ENCODE results near the gene DLGAP1. TPM values are rescaled to one million over a fixed set of nuclear protein-coding genes. Genes with fewer than 3 reads are reported as not detected.

The DLGAP1 gene
- total RNA-seq, 1 donor from 2014 or later, result 3.2 TPM

DNA sequence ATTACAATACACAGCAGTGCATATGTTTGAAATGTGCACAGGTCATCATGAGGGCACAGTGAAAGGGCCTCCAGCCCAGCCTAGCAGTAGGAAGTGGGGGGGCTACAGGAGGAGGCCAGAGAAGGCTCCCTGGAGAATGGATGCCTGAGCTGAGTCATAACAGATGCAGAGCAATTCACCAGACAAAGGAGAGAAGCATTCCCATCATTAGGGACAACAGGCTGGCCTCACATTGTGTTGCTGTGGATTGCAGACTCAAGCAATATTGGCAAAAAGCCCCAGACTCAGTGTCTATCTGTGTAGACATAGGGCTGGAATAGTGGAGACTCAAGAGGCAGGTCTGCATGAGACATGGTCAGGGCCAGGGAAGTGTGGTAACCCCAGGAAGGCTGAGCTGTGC lies 329.9 kb downstream of the DLGAP1 start:
- no peak overlapping the region for H3K4me3 ChIP-seq
- no peaks in the 10 kb centered on the region for H3K36me3 ChIP-seq
- intact Hi-C loops (cut with DNase I), result no loop called here
- H3K27ac ChIP-seq, result no peak overlapping the region
- H3K27me3 ChIP-seq, result no peaks in the 10 kb centered on the region
- no peaks in the 10 kb centered on the region for H3K4me1 ChIP-seq
- no peaks in the 10 kb centered on the region for H3K9me3 ChIP-seq
- TF ChIP-seq, protein P1, sequence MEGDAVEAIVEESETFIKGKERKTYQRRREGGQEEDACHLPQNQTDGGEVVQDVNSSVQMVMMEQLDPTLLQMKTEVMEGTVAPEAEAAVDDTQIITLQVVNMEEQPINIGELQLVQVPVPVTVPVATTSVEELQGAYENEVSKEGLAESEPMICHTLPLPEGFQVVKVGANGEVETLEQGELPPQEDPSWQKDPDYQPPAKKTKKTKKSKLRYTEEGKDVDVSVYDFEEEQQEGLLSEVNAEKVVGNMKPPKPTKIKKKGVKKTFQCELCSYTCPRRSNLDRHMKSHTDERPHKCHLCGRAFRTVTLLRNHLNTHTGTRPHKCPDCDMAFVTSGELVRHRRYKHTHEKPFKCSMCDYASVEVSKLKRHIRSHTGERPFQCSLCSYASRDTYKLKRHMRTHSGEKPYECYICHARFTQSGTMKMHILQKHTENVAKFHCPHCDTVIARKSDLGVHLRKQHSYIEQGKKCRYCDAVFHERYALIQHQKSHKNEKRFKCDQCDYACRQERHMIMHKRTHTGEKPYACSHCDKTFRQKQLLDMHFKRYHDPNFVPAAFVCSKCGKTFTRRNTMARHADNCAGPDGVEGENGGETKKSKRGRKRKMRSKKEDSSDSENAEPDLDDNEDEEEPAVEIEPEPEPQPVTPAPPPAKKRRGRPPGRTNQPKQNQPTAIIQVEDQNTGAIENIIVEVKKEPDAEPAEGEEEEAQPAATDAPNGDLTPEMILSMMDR (IDR thresholded peaks at IDR 0.05), result no peak
- TF ChIP-seq POLR2A (IDR thresholded peaks at IDR 0.05), result no peak
- no peak for TF ChIP-seq POLR2AphosphoS5 (IDR thresholded peaks at IDR 0.05; ENCODE audit: insufficient read depth in 1 of 2, low read depth in 1 of 2)
- DNase-seq (ENCODE audit: extremely low spot score in 2 of 2), result no peak

- Histone ChIP-seq H3K27ac (no peak overlapping the region), H3K27me3 (no peaks in the 10 kb centered on the region), H3K36me3 (no peaks in the 10 kb centered on the region), H3K4me3 (no peak overlapping the region), H3K4me1 (no peaks in the 10 kb centered on the region), H3K9me3 (no peaks in the 10 kb centered on the region)
- TF ChIP-seq, protein P1 (IDR thresholded peaks at IDR 0.05), result no peak
- no peak for DNase-seq (ENCODE audit: extremely low spot score in 2 of 2)
- intact Hi-C loops (cut with DNase I), result no loop called here
These were observed 335.3 kb downstream of the DLGAP1 start for GRCh38 chr18:4119813-4120212.

DNA sequence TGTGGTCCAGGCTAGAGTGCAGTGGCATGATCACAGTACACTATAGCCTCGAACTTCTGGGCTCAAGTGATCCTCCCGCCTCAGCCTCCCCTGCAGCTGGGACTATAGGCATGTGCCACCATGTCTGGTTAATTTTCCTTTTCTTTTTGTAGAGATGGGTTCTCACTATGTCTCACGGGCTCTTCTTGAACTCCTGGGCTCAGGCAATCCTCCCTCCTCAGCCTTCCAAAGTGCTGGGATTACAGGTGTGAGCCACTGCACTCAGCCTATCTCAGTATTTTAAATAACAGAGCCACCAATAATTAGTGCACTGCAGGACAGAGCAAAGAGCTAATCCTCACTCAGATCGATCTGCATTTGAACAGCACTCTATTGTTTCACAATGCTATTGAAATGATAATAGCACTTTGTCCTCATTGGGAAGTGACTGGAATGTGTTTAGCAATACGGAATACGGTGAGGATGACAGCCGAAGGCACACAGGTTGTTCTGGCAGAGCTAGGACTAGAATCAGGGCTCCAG lies 335.9 kb downstream of the DLGAP1 start:
- Histone ChIP-seq H3K27ac (no peak overlapping the region), H3K4me1 (no peaks in the 10 kb centered on the region), H3K9me3 (no peaks in the 10 kb centered on the region), H3K36me3 (no peaks in the 10 kb centered on the region), H3K27me3 (no peaks in the 10 kb centered on the region), H3K4me3 (no peak overlapping the region)
- no peak for DNase-seq (ENCODE audit: extremely low spot score in 2 of 2)
- intact Hi-C loops (cut with DNase I), result no loop called here
- TF ChIP-seq, protein P1 (IDR thresholded peaks at IDR 0.05), result no peak
- TF ChIP-seq POLR2A (IDR thresholded peaks at IDR 0.05) (no peak), POLR2AphosphoS5 (IDR thresholded peaks at IDR 0.05; ENCODE audit: insufficient read depth in 1 of 2, low read depth in 1 of 2) (no peak)

DNA sequence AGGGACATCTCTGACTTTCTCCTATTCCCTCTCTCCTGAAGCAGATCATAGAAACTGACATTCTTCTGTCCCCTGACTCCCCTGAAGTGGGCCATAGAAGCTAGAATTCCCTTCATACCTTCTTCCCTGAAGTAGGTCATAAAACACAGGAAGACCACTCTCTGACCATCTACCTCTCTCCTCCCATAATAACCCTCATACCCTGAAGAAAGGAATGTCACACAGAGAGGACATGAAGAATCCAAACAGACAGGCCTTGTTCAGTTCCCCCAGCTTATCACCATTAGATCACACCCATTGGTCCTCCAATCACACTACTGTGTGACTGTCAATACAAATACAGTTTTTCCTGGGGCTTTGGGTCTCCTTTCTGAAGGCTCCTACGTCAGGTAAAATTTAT lies 347.1 kb downstream of the DLGAP1 start:
- intact Hi-C loops (cut with DNase I), result no loop called here

GRCh38 chr18:4107049-4107467 lies 348.0 kb downstream of the DLGAP1 start:
- H3K4me1 ChIP-seq, result no peaks in the 10 kb centered on the region
- H3K27ac ChIP-seq, result no peak overlapping the region
- intact Hi-C loops (cut with DNase I), result no loop called here
- TF ChIP-seq POLR2A (IDR thresholded peaks at IDR 0.05), result no peak
- TF ChIP-seq, protein P1 (IDR thresholded peaks at IDR 0.05), result no peak
- no peaks in the 10 kb centered on the region for H3K9me3 ChIP-seq
- no peaks in the 10 kb centered on the region for H3K36me3 ChIP-seq
- DNase-seq (ENCODE audit: extremely low spot score in 2 of 2), result no peak
- no peaks in the 10 kb centered on the region for H3K27me3 ChIP-seq
- H3K4me3 ChIP-seq, result no peak overlapping the region

More for the DNA sequence above, 347.1 kb downstream of the DLGAP1 start:
- TF ChIP-seq, protein P1 (IDR thresholded peaks at IDR 0.05), result no peak
- no peak for TF ChIP-seq POLR2AphosphoS5 (IDR thresholded peaks at IDR 0.05; ENCODE audit: insufficient read depth in 1 of 2, low read depth in 1 of 2)
- no peak for TF ChIP-seq POLR2A (IDR thresholded peaks at IDR 0.05)
- no peak for DNase-seq (ENCODE audit: extremely low spot score in 2 of 2)
- H3K4me1 ChIP-seq, result no peaks in the 10 kb centered on the region
- no peak overlapping the region for H3K27ac ChIP-seq
- no peak overlapping the region for H3K4me3 ChIP-seq
- no peaks in the 10 kb centered on the region for H3K27me3 ChIP-seq
- no peaks in the 10 kb centered on the region for H3K36me3 ChIP-seq
- no peaks in the 10 kb centered on the region for H3K9me3 ChIP-seq
